ENCODE measurements around the gene NSMCE4A. TPM values are rescaled to one million over a fixed set of nuclear protein-coding genes. Genes with fewer than 3 reads are reported as not detected.

The NSMCE4A gene, protein sequence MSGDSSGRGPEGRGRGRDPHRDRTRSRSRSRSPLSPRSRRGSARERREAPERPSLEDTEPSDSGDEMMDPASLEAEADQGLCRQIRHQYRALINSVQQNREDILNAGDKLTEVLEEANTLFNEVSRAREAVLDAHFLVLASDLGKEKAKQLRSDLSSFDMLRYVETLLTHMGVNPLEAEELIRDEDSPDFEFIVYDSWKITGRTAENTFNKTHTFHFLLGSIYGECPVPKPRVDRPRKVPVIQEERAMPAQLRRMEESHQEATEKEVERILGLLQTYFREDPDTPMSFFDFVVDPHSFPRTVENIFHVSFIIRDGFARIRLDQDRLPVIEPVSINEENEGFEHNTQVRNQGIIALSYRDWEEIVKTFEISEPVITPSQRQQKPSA
- total RNA-seq = 56.3 TPM

DNA sequence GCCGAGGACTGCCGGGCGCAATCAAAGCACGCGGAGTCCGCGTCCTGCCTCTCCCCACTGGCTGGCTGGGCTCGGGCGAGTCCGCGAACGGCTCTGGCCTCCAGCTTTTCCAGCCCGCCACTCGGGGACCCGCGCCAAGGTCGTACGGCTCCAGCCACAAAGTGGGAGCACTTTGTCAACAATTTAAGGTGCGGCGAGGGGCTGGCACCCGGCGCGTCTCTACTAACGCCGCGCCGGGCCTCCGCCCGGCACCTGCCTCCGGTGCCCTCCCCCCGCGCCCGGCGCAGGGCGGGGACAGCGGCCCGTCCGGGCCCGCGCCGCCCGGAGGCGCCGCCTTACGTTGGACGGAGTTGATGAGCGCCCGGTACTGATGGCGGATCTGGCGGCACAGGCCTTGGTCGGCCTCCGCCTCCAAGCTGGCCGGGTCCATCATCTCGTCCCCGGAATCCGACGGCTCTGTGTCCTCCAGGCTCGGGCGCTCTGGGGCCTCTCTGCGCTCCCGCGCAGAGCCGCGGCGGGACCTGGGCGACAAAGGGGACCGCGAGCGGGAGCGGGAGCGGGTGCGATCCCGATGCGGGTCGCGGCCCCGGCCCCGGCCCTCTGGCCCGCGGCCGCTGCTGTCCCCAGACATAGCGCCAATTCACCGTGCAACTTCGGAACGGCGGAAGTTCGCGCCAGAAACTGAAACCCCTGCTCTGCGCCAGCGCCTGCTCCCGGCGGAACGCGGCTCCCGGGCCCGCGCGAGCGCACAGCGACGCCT, at the start of gene NSMCE4A:
Gene NSMCE4A, minus strand, starts transcription at position 683 of the 760 bp plus-strand sequence. Its CDS starts 52 bp downstream, at position 631.

DNA sequence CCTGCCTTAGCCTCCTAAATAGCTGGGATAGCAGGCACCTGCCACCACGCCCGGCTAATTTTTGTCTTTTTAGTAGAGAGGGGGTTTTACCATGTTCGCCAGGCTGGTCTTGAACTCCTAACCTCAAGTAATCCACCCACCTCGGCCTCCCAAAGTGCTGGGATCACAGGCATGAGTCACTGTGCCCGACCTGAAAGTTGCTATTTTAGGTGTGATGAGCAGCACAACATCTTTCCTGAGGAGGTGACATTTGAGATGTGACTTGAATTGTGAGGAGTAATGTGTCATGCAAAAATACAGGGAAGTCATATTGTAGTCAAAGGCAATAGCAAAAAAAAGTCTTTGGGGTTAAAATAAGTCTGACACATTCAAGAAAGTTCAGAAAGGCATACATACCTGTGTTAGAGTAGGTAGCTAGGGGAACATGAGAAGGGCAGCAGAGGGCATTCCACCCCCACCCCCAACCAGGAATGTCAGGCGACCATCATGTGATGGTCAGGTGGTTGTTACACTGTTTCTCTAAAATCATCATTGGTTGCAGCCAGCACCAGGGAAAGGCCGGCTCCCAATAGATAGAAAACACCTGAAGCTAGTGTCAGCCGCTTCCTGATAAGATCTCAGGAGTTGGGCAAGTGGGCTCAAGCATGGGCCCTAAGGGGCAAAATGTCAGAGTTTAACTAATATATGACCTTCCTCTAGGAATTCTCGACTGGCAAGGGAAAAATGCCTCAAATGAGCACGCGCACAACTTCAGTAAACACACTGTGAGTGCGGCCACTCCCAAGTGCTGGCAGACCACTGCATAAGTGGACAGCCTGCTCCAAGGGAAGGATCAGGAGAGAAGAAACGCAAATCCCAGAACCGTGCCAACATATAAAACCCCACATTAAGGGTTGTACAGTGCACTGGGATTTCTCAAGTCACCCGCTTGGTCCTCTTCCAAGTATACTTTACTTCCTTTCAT, 13.6 kb upstream of the NSMCE4A start, which contains the start of gene TACC2:
Gene TACC2, plus strand, starts transcription at position 803 of the 964 bp plus-strand sequence. CDS start 32,819 bp downstream, outside the sequence.

DNA sequence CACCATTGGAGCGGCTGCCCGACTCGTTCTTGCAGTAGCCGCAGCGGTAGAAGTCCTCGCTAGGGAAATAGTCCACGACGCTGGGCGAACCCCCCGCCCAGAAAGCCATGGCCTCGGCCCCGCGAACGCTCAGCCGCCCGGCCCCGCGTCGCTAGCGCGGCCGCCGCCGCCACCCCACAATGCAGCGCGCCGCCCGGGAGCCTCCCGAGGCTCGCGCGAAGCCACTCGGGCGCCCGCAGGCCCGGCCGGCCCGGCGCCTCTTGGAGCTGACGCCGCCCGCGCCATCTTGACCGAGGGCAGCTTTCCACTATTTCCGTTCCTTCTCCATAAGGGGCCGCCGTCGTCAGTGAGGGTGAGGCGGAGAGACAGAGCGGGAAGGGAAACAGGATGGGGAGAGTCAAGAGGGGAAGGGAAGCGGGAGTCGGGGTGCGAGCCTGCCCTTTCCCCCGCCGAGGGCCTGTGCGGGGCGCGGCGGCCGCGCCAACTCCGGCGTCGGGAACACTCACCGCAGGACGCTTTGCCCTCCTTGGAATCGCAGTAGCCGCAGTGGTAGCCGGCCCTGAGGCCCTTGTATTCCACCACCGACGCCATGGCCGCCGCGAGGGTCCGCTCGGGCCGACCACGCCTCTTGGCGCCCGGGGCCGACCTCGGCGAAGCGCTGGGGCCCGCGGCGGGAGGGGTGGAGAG, 47.0 kb downstream of the NSMCE4A start, which contains the start of gene ATE1:
Gene ATE1, minus strand, starts transcription at position 191 of the 687 bp plus-strand sequence. Its CDS starts 82 bp downstream, at position 109.

Small RNA genes within 50 kb of the gene (small RNA-seq; reads per million reads assigned to genes)
- not detected for gene RF02219 (ENCODE audit: low replicate concordance)

Other genes with a start within 250 kb of the NSMCE4A start
- 54.1 TPM for gene ATE1, start 47.2 kb downstream of the NSMCE4A start, total RNA-seq
- 47.6 TPM for gene TACC2, start 13.9 kb upstream of the NSMCE4A start, total RNA-seq

Data from parietal lobe (tissue), 2 donors.